ENCODE measurements around the gene PSMD4.
"Not testable (repeated sequence)": the region's sequence is repeated elsewhere in the genome, so short reads cannot be mapped to it uniquely, and the experiment has no call there.

The PSMD4 gene

DNA sequence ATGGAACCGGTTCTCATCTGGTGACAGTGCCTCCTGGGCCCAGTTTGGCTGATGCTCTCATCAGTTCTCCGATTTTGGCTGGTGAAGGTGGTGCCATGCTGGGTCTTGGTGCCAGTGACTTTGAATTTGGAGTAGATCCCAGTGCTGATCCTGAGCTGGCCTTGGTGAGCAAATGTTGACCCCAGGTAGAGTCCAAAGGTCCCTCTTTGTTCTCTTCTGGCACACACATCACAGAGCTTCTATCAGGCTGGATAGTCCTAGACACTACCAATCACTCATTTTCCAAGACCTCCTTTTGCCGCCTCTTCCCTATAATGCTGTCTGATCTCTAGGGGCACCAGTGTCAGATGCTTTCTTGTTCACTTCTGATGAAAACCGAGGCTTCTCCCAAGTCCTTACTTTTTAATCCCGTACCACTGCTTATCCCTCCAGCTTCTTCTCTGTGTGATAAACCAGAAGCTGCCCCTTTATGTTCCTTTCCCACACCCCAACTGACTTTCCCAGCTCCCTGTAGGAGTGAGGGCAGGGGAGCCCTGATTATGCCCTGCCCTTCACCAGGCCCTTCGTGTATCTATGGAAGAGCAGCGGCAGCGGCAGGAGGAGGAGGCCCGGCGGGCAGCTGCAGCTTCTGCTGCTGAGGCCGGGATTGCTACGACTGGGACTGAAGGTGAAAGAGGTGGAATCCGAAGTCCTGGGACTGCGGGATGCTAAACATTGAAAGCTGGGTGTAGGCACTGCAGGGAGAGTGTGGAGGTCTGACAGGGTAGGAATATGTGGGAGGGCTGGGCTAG is 11.1 kb downstream of the PSMD4 start:
- H3K9ac ChIP-seq (ENCODE audit: insufficient read length): no peak overlapping the region
- TF ChIP-seq EZH2 (IDR thresholded peaks at IDR 0.05) (no peak), FOXP2 (optimal IDR thresholded peaks at IDR 0.05; ENCODE audit: control extremely low read depth, extremely low read length, insufficient read depth) (no peak), POLR2AphosphoS5 (IDR thresholded peaks at IDR 0.05; ENCODE audit: borderline replicate concordance, low read depth, low read length) (no peak)
- H3K27ac ChIP-seq: no peak overlapping the region
- H3K36me3 ChIP-seq (ENCODE audit: insufficient read depth, low read length): peaks cover 58% of the 10 kb centered on the region
- no peak overlapping the region for H3K4me3 ChIP-seq
- DNase-seq (ENCODE audit: low read depth, low spot score): no peak
- H3K9me3 ChIP-seq (ENCODE audit: low read depth, low read length): no peaks in the 10 kb centered on the region

GRCh38 chr1:151266315-151266714 is 11.8 kb downstream of the PSMD4 start:
- no peak for DNase-seq (ENCODE audit: low read depth, low spot score)
- no peak for TF ChIP-seq POLR2AphosphoS5 (IDR thresholded peaks at IDR 0.05; ENCODE audit: borderline replicate concordance, low read depth, low read length)
- no peak for TF ChIP-seq FOXP2 (optimal IDR thresholded peaks at IDR 0.05; ENCODE audit: control extremely low read depth, extremely low read length, insufficient read depth)
- TF ChIP-seq EZH2 (IDR thresholded peaks at IDR 0.05): no peak
- Histone ChIP-seq H3K4me3 (no peak overlapping the region), H3K36me3 (ENCODE audit: insufficient read depth, low read length) (peaks cover 58% of the 10 kb centered on the region), H3K27ac (no peak overlapping the region), H3K9ac (ENCODE audit: insufficient read length) (no peak overlapping the region), H3K9me3 (ENCODE audit: low read depth, low read length) (no peaks in the 10 kb centered on the region)

DNA sequence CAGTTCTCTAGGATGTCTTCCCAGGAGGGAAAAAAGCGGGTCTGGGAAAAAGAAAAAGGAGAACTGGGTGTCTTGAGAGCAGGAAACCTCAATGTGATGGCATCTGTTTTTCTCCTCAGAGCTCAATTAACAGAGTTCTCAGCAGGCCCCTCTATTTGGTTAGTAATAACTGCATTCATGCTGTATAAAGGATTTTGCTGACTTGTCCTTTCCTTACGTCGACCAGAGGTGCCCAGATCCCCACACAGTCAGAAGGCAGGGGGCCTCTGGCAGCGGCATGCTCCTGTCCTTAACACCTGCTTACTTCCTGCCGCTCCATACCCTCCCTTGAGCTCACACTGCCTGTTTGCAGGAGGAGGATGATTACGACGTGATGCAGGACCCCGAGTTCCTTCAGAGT is 12.3 kb downstream of the PSMD4 start:
- no peak overlapping the region for H3K27ac ChIP-seq
- TF ChIP-seq POLR2AphosphoS5 (IDR thresholded peaks at IDR 0.05; ENCODE audit: borderline replicate concordance, low read depth, low read length): no peak
- TF ChIP-seq EZH2 (IDR thresholded peaks at IDR 0.05): no peak
- TF ChIP-seq FOXP2 (optimal IDR thresholded peaks at IDR 0.05; ENCODE audit: control extremely low read depth, extremely low read length, insufficient read depth): no peak

DNA sequence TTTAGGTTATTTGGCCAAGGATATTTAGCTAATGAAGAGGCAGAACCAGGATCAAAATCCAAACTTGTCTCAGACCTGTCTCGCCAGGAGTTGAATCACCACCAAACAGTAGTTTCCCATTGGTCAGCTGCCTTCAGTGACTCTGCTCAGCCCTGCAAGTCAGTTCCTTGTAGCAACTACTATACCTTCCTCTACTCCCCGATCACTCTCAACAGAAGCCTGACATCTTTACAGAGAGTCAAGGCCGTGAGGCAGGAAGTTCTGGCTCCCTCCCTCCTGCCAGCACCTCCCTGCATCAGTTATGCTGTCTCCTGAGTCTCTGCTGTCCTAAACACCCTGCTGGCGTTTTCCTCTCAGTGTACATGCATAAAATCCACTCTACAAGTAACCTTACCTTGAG is 13.2 kb downstream of the PSMD4 start:
- TF ChIP-seq EZH2 (IDR thresholded peaks at IDR 0.05) (no peak), POLR2AphosphoS5 (IDR thresholded peaks at IDR 0.05; ENCODE audit: borderline replicate concordance, low read depth, low read length) (no peak), FOXP2 (optimal IDR thresholded peaks at IDR 0.05; ENCODE audit: control extremely low read depth, extremely low read length, insufficient read depth) (no peak)
- Histone ChIP-seq H3K27ac (no peak overlapping the region), H3K9me3 (ENCODE audit: low read depth, low read length) (no peaks in the 10 kb centered on the region), H3K36me3 (ENCODE audit: insufficient read depth, low read length) (peaks cover 48% of the 10 kb centered on the region), H3K4me3 (no peak overlapping the region), H3K9ac (ENCODE audit: insufficient read length) (no peak overlapping the region)
- DNase-seq (ENCODE audit: low read depth, low spot score): no peak

More for the DNA sequence above, 12.3 kb downstream of the PSMD4 start:
- DNase-seq (ENCODE audit: low read depth, low spot score): no peak
- Histone ChIP-seq H3K4me3 (no peak overlapping the region), H3K9ac (ENCODE audit: insufficient read length) (no peak overlapping the region), H3K9me3 (ENCODE audit: low read depth, low read length) (no peaks in the 10 kb centered on the region), H3K36me3 (ENCODE audit: insufficient read depth, low read length) (peaks cover 58% of the 10 kb centered on the region)

DNA sequence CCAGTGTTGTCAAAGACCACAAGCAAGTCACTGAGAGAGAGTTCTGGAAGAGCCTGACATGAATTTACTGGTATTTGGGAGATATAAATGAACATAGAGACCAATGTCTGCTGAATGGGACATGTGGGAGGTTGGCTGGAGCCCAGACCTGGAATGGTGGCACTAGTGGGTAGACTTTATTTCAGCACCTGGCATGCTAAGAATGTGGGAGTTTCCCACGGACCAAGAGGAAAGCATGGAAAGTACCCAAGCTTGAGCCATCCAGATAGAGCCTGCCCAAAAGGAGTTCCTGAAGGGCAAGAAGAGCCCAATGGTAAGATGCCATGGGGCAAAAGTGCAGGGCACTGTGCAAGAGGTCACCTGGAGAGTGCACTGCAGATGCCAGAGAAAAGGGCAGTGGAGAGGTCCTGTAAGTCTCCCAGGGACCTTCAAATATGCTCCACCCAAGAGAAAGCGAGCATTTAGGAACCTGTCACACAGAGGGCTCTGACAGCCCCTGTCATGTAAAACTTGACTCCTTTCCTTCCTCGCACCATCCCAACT is 19.5 kb downstream of the PSMD4 start:
- no peak for DNase-seq (ENCODE audit: low read depth, low spot score)
- TF ChIP-seq POLR2AphosphoS5 (IDR thresholded peaks at IDR 0.05; ENCODE audit: borderline replicate concordance, low read depth, low read length) (no peak), EZH2 (IDR thresholded peaks at IDR 0.05) (no peak), FOXP2 (optimal IDR thresholded peaks at IDR 0.05; ENCODE audit: control extremely low read depth, extremely low read length, insufficient read depth) (no peak)
- H3K36me3 ChIP-seq (ENCODE audit: insufficient read depth, low read length): no peaks in the 10 kb centered on the region; the same call in 1 of the 2 replicates
- no peak overlapping the region for H3K27ac ChIP-seq
- no peak overlapping the region for H3K9ac ChIP-seq (ENCODE audit: insufficient read length)
- no peak overlapping the region for H3K4me3 ChIP-seq
- H3K9me3 ChIP-seq (ENCODE audit: low read depth, low read length): no peaks in the 10 kb centered on the region

GRCh38 chr1:151275341-151275740 is 20.8 kb downstream of the PSMD4 start:
- not testable (repeated sequence) for H3K27ac ChIP-seq; H3K9ac ChIP-seq (ENCODE audit: insufficient read length); H3K36me3 ChIP-seq (ENCODE audit: insufficient read depth, low read length); H3K4me3 ChIP-seq; H3K9me3 ChIP-seq (ENCODE audit: low read depth, low read length); DNase-seq (ENCODE audit: low read depth, low spot score)

DNA sequence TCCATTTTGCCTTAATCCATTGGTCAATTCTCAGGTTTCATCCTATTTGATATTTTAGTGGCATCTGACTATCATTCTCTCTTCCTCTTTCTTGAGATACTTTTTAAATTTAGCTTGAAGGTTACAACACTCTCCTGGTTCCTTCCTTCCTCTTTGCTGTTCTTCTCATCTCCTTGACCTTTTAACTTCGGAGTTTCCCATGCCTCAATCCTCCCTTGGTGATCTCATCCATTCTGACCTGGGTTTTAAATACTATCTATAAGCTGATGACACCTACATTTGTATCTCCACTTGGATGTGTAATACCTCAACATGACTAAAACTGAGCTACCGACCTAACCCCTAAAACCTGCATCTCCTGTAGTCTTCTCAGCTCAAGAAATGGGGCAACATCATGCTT is 22.7 kb downstream of the PSMD4 start:
- Histone ChIP-seq H3K36me3 (ENCODE audit: insufficient read depth, low read length) (no peaks in the 10 kb centered on the region), H3K9ac (ENCODE audit: insufficient read length) (no peak overlapping the region), H3K27ac (no peak overlapping the region), H3K9me3 (ENCODE audit: low read depth, low read length) (no peaks in the 10 kb centered on the region), H3K4me3 (no peak overlapping the region)
- TF ChIP-seq FOXP2 (optimal IDR thresholded peaks at IDR 0.05; ENCODE audit: control extremely low read depth, extremely low read length, insufficient read depth): no peak
- no peak for TF ChIP-seq POLR2AphosphoS5 (IDR thresholded peaks at IDR 0.05; ENCODE audit: borderline replicate concordance, low read depth, low read length)
- TF ChIP-seq EZH2 (IDR thresholded peaks at IDR 0.05): no peak
- no peak for DNase-seq (ENCODE audit: low read depth, low spot score)

DNA sequence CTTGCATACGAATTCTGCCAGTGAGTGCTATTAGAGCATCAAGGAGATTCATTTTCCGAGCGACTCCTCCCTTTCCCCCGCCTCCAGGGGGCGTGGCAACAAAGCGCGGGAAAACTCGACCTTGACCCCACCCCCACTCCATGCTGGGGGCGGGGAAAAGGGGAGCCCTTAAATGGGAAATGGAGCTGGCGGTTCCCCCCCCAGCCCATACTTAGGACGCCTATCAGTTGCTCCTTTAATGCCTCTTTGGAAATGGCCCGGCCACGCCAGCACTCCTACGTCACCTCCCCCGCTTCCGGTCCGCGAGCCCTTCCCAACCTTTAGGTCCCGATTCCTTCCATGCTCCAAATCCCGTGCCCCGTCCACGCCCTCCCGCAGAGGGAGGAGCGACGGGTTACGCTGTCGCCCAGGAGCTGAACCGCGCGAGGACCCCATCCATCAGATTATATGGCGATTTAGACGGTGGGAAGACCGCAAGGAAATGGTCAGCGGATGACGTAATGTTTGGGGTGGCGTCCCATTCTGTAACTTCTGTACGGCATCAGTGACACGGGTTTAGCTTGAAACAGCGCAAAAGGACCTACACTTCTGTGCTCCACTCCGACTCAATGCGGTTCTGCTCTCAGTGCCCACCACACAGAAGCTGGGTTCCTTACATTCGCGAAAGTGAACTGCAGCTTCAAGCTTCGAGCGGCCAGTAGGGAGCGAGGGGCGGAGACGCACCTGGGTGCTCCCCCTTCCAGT is 26.9 kb downstream of the PSMD4 start:
- peak; percentile 91 for DNase-seq (ENCODE audit: low read depth, low spot score)
- peak; percentile 75 for TF ChIP-seq POLR2AphosphoS5 (IDR thresholded peaks at IDR 0.05; ENCODE audit: borderline replicate concordance, low read depth, low read length)
- no peak for TF ChIP-seq FOXP2 (optimal IDR thresholded peaks at IDR 0.05; ENCODE audit: control extremely low read depth, extremely low read length, insufficient read depth)
- H3K36me3 ChIP-seq (ENCODE audit: insufficient read depth, low read length): peaks cover 4% of the 10 kb centered on the region; the same call in 1 of the 2 replicates
- peak overlapping the region; percentile 94 for H3K4me3 ChIP-seq
- no peaks in the 10 kb centered on the region for H3K9me3 ChIP-seq (ENCODE audit: low read depth, low read length)
- peak overlapping the region; percentile 98 for H3K27ac ChIP-seq
- H3K9ac ChIP-seq (ENCODE audit: insufficient read length): peak overlapping the region; percentile 95
